K562 treated with DMSO at 1 percent for 48 hours (cell line): Measurements from ENCODE around the gene CHP2. TPM values are rescaled to one million over a fixed set of nuclear protein-coding genes. Genes with fewer than 3 reads are reported as not detected.

Source experiments
- total RNA-seq: library from RNA; unstranded; fragments of 300-600 nt; gene quantifications from 2 replicates; pipeline ENCODE4 v1.2.3, GENCODE V29; 2022; ENCODE audit warnings: low replicate concordance; ENCODE audit errors: extremely low read depth

CHP2 gene
- not detected in 2 replicates for total RNA-seq

GRCh38 chr16:23754594-23755483 lies at the start of gene CHP2:
TSS of gene CHP2 (plus strand) at chr16:23755026. CDS start at chr16:23755050, 24 bp downstream.

GRCh38 chr16:23712976-23713375 lies 41.9 kb upstream of the CHP2 start, which contains the start of gene ERN2:
TSS of gene ERN2 (minus strand) at chr16:23713222. CDS start at chr16:23713187, 35 bp downstream.

Other genes with a start within 250 kb of the CHP2 start
- gene GGA2, start 244.5 kb upstream of the CHP2 start, total RNA-seq: not detected in 2 replicates
- gene EARS2, start 197.7 kb upstream of the CHP2 start, total RNA-seq: not detected in 2 replicates
- not detected in 2 replicates for gene UBFD1, start 197.3 kb upstream of the CHP2 start, total RNA-seq
- not detected in 2 replicates for gene NDUFAB1, start 158.7 kb upstream of the CHP2 start, total RNA-seq
- not detected in 2 replicates for gene PALB2, start 113.7 kb upstream of the CHP2 start, total RNA-seq
- gene DCTN5, start 113.6 kb upstream of the CHP2 start, total RNA-seq: not detected in 2 replicates
- gene PLK1, start 76.1 kb upstream of the CHP2 start, total RNA-seq: 319 TPM in 1 of 2 replicates, not detected in the other
- not detected in 2 replicates for gene ERN2, start 41.8 kb upstream of the CHP2 start, total RNA-seq
- 543 TPM in 1 of 2 replicates, not detected in the other for gene PRKCB, start 81.0 kb downstream of the CHP2 start, total RNA-seq